Prostate gland (tissue), 2 donors: ENCODE results near the gene INTS1. TPM values are rescaled to one million over a fixed set of nuclear protein-coding genes. Genes with fewer than 3 reads are reported as not detected.

ENCODE experiments used
- DNase-seq: peaks from one replicate; pipeline ENCODE4 v3.0.0-alpha.2; 2019; ENCODE audit warnings: low spot score
- H3K27ac ChIP-seq, 2 donors: fragments of 200-600 bp; sonication (generic); 2 replicates each; pipeline ENCODE4 v1.5.1; 2017 to 2019
- H3K27me3 ChIP-seq: fragments of 200-600 bp; sonication (generic); replicated peaks from 2 replicates; pipeline ENCODE4 v1.5.1; 2019; ENCODE audit not compliant: insufficient read depth
- H3K36me3 ChIP-seq, 2 donors: fragments of 200-600 bp; sonication (generic); 1 replicate in 1 of 2; 2 replicates in 1 of 2; pipeline versions ENCODE4 v1.5.1 to v1.8.1; 2017 to 2019
- H3K4me1 ChIP-seq: fragments of 200-600 bp; sonication (generic); replicated peaks from 2 replicates; pipeline ENCODE4 v1.5.1; 2019
- H3K4me3 ChIP-seq, 2 donors: fragments of 200-600 bp; sonication (generic); 2 replicates each; pipeline ENCODE4 v1.5.1; 2017 to 2019
- H3K9me3 ChIP-seq: fragments of 200-600 bp; sonication (generic); 2 replicates; pipeline ENCODE4 v1.5.1; 2017
- POLR2A ChIP-seq: fragments of 450-650 bp; IDR thresholded peaks from one replicate; pipeline ENCODE4 v1.6.1; 2016; ENCODE audit warnings: antibody characterized with exemption, mild to moderate bottlenecking
- POLR2AphosphoS5 ChIP-seq: sonication (generic); formaldehyde crosslinking; IDR thresholded peaks from one replicate; pipeline ENCODE4 v1.6.1; 2017; ENCODE audit warnings: antibody characterized with exemption
- whole genome bisulfite sequencing: methylation state at CpG from one replicate; pipeline ENCODE4 v1.1.5; 2018; 5-methylcytosine and 5-hydroxymethylcytosine counted together
- intact Hi-C: fragments of 100-400 bp; cut with DNase I; formaldehyde crosslinking; loops from one replicate; pipeline ENCODE4 v1.14.2; 2022
- total RNA-seq, 2 donors: library from RNA; depleted of rRNA; stranded (reverse); fragments of >200 nt; gene quantifications; one replicate each; pipeline ENCODE4 v1.1.0, GENCODE V29; 2016
- TF ChIP-seq, protein P1 (sequence below), 4 experiments: fragments of 200-600 bp in 2 of 4; fragments of 450-650 bp in 2 of 4; sonication (generic) in 2 of 4; IDR thresholded peaks; 1 replicate in 3 of 4; 2 replicates in 1 of 4; pipeline ENCODE4 v1.5.1; 2016 to 2019; ENCODE audit warnings: antibody characterized with exemption in 4 of 4, mild to moderate bottlenecking in 2 of 4, moderate library complexity in 2 of 4

Gene INTS1
- total RNA-seq, 2 donors from 2014 or later, result 64.9 to 146 TPM

GRCh38 chr7:1548438-1548831, 44.2 kb upstream of the INTS1 start:
- WGBS, result 74% methylated on average over 14 of the region's 17 CpGs
- no peaks in the 10 kb centered on the region for H3K4me1 ChIP-seq
- H3K9me3 ChIP-seq, result no peaks in the 10 kb centered on the region
- no peak overlapping the region for H3K27ac ChIP-seq
- intact Hi-C loops, result no loop called here
- no peak for DNase-seq
- H3K4me3 ChIP-seq, result no peak overlapping the region
- H3K27me3 ChIP-seq, result no peaks in the 10 kb centered on the region
- H3K36me3 ChIP-seq, result no peaks in the 10 kb centered on the region
- TF ChIP-seq, protein P1, sequence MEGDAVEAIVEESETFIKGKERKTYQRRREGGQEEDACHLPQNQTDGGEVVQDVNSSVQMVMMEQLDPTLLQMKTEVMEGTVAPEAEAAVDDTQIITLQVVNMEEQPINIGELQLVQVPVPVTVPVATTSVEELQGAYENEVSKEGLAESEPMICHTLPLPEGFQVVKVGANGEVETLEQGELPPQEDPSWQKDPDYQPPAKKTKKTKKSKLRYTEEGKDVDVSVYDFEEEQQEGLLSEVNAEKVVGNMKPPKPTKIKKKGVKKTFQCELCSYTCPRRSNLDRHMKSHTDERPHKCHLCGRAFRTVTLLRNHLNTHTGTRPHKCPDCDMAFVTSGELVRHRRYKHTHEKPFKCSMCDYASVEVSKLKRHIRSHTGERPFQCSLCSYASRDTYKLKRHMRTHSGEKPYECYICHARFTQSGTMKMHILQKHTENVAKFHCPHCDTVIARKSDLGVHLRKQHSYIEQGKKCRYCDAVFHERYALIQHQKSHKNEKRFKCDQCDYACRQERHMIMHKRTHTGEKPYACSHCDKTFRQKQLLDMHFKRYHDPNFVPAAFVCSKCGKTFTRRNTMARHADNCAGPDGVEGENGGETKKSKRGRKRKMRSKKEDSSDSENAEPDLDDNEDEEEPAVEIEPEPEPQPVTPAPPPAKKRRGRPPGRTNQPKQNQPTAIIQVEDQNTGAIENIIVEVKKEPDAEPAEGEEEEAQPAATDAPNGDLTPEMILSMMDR (IDR thresholded peaks at IDR 0.05), result no peak
- TF ChIP-seq POLR2AphosphoS5 (no peak), POLR2A (no peak)

DNA sequence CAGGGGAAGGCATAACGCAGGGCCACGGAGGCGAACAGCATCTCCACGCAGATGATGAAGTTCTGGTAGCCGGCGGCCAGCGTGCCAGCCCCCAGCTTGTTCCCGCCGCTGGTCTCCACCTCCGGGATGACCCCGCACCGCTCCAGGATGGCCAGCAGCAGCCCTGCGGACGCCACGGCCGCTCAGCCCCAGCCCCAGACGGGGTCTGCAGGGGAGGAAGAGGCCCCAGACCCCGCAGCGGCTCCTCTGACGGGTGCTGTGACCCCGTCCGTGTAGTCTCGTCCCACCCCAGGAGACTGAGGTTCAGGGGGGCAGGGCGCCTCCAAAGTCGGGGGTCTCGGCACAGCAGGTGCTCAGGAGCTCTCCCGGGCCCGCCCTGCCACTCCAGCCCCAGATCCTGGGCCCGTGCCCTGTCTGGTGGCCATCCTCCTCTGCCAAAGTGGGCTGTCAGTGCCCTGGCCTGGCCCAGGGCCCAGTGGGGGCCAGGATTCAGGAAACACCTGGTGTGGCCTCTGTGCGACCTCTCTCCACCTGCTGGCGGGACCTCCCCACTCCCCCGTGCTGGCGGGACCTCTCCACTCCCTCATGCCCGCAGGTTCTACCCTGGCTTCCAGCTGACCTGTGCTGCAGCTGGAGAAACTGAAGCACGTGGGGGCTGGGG, 43.7 kb upstream of the INTS1 start:
- no peak overlapping the region for H3K4me3 ChIP-seq
- H3K36me3 ChIP-seq, result no peaks in the 10 kb centered on the region
- no peak for TF ChIP-seq POLR2A
- TF ChIP-seq, protein P1 (IDR thresholded peaks at IDR 0.05), result no peak
- TF ChIP-seq POLR2AphosphoS5, result no peak
- intact Hi-C loops, result no loop called here
- WGBS, result 88% methylated on average over 34 of the region's 35 CpGs
- H3K27ac ChIP-seq, result no peak overlapping the region
- H3K4me1 ChIP-seq, result no peaks in the 10 kb centered on the region
- H3K27me3 ChIP-seq, result no peaks in the 10 kb centered on the region
- H3K9me3 ChIP-seq, result no peaks in the 10 kb centered on the region
- no peak for DNase-seq

GRCh38 chr7:1546909-1547776, 43.0 kb upstream of the INTS1 start:
- Histone ChIP-seq H3K9me3 (no peaks in the 10 kb centered on the region), H3K27ac (no peak overlapping the region), H3K27me3 (no peaks in the 10 kb centered on the region), H3K4me3 (no peak overlapping the region), H3K36me3 (no peaks in the 10 kb centered on the region), H3K4me1 (no peaks in the 10 kb centered on the region)
- intact Hi-C loops, result no loop called here
- WGBS, result 88% methylated on average over 39 of the region's 41 CpGs
- TF ChIP-seq, protein P1 (IDR thresholded peaks at IDR 0.05), result no peak
- no peak for TF ChIP-seq POLR2AphosphoS5
- TF ChIP-seq POLR2A, result no peak
- no peak for DNase-seq

DNA sequence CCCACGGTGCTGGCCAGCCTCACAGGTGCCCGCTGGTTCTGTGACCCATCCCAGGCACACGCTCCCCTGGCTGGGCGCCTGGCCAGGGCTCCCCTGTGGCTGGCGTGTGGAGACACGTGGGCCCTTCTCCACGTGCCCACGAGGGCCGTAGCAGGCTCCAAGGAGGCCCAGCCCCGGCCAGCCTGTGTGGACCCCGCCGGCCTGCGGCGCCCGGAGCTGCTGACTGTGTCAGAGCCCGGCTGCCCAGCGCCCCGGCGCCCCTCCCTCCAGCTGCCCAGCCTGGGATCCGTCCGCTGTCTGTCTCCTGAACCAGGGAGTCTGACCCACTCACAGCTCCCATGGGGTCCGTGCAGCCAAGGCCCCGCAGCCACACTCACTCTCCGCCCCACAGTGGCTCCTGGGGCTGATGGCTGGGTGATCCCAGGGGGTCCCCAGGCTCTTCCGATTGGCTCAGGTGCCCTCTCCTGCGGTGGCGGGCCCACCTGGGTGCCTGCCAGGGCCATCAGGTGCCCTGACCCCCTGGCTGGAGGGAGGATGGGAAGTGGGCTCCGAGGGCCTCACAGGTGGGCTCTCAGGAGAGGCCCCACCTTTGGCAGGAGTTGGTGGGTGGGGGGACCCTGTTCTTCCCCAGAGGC, 42.2 kb upstream of the INTS1 start:
- peaks cover 0 to 5% of the 10 kb centered on the region in 2 donors for H3K36me3 ChIP-seq
- 74% methylated on average over 28 of the region's 28 CpGs for WGBS
- H3K27me3 ChIP-seq, result no peaks in the 10 kb centered on the region
- no peak overlapping the region for H3K27ac ChIP-seq
- no peaks in the 10 kb centered on the region for H3K4me1 ChIP-seq
- H3K9me3 ChIP-seq, result no peaks in the 10 kb centered on the region
- no peak for DNase-seq
- TF ChIP-seq POLR2AphosphoS5, result no peak
- no peak for TF ChIP-seq POLR2A
- TF ChIP-seq, protein P1 (IDR thresholded peaks at IDR 0.05), result no peak
- no peak overlapping the region for H3K4me3 ChIP-seq
- intact Hi-C loops, result no loop called here
